Measurements from ENCODE around the gene FCN3. TPM values are rescaled to one million over a fixed set of nuclear protein-coding genes. Genes with fewer than 3 reads are reported as not detected.

Gene FCN3
- total and polyA plus RNA-seq, 9 of the 15 experiments (the other 6 are each of a cell fraction or from before 2014, with no cell fraction given), result 0.49 TPM; not detected in 8

GRCh38 chr1:27348861-27349783, 25.5 kb downstream of the FCN3 start (continued):
- TF ChIP-seq MGA (IDR thresholded peaks at IDR 0.05) (peak; percentile 68; the same call in 1 of the 2 replicates), PHB (CRISPR knock-in tag; IDR thresholded peaks at IDR 0.05) (no peak), ZNF780A (CRISPR knock-in tag; IDR thresholded peaks at IDR 0.05) (no peak), DACH1 (IDR thresholded peaks at IDR 0.05; ENCODE audit: partially characterized antibody) (no peak), AFF1 (IDR thresholded peaks at IDR 0.05; ENCODE audit: low read depth in 1 of 2, partially characterized antibody in 2 of 2) (no peak), ZNF589 (CRISPR knock-in tag; IDR thresholded peaks at IDR 0.05; ENCODE audit: low read depth) (no peak), BMI1 (IDR thresholded peaks at IDR 0.05; ENCODE audit: low read length) (no peak), ZNF717 (CRISPR knock-in tag; IDR thresholded peaks at IDR 0.05) (no peak), NEUROD1 (IDR thresholded peaks at IDR 0.05; ENCODE audit: borderline replicate concordance, low read depth, low read length, partially characterized antibody) (peak; percentile 92), TRIM24 (IDR thresholded peaks at IDR 0.05) (no peak), NFE2 (IDR thresholded peaks at IDR 0.05; ENCODE audit: low read depth) (no peak)
